HepG2 (cell line): ENCODE measurements around the gene UQCR11. TPM values are rescaled to one million over a fixed set of nuclear protein-coding genes. Genes with fewer than 3 reads are reported as not detected.

Source experiments
- ETV5 ChIP-seq: IDR thresholded peaks from 2 replicates; pipeline ENCODE4 v1.6.1; 2018; ENCODE audit warnings: missing biosample characterization, missing genetic modification reagents, inconsistent platforms, borderline replicate concordance
- FOXJ3 ChIP-seq: sonication (generic); formaldehyde crosslinking; IDR thresholded peaks from 2 replicates; pipeline ENCODE4 v1.4.0; 2020; ENCODE audit warnings: missing genetic modification reagents, mild to moderate bottlenecking, borderline replicate concordance
- GABPB1 ChIP-seq: IDR thresholded peaks from 2 replicates; pipeline ENCODE4 v1.6.1; 2016; ENCODE audit warnings: mild to moderate bottlenecking, missing genetic modification reagents, moderate library complexity, missing compliant biosample characterization
- HES4 ChIP-seq: sonication (generic); formaldehyde crosslinking; IDR thresholded peaks from 2 replicates; pipeline ENCODE4 v1.9.0; 2021; ENCODE audit warnings: mild to moderate bottlenecking, missing genetic modification reagents, borderline replicate concordance
- NR2C2 ChIP-seq: sonication (generic); formaldehyde crosslinking; IDR thresholded peaks from 2 replicates; pipeline ENCODE4 v1.4.0; 2020; ENCODE audit warnings: missing genetic modification reagents, mild to moderate bottlenecking, moderate library complexity, borderline replicate concordance
- NR2F1 ChIP-seq, 2 experiments: fragments of 450-650 bp in 1 of 2; formaldehyde crosslinking in 1 of 2; IDR thresholded peaks; 2 replicates each; pipeline versions ENCODE4 v1.5.0 to v1.6.1; 2016 to 2020; ENCODE audit warnings: mild to moderate bottlenecking in 1 of 2, missing compliant biosample characterization in 1 of 2, missing genetic modification reagents in 1 of 2, moderate library complexity in 1 of 2
- SP4 ChIP-seq: sonication (generic); formaldehyde crosslinking; IDR thresholded peaks from 2 replicates; pipeline ENCODE4 v1.8.1; 2023; ENCODE audit warnings: mild to moderate bottlenecking, missing genetic modification reagents
- SRSF9 ChIP-seq: fragments of 200-400 bp; formaldehyde crosslinking; IDR thresholded peaks from 2 replicates; pipeline ENCODE4 v1.6.1; 2018; ENCODE audit warnings: borderline replicate concordance, mild to moderate bottlenecking, low read depth, low read length; ENCODE audit not compliant: insufficient read depth, poor library complexity, severe bottlenecking
- TOPORS ChIP-seq: sonication (generic); formaldehyde crosslinking; IDR thresholded peaks from 2 replicates; pipeline ENCODE4 v1.8.0; 2023; ENCODE audit warnings: mild to moderate bottlenecking, missing genetic modification reagents
- TP53 ChIP-seq: sonication (generic); formaldehyde crosslinking; conservative IDR thresholded peaks from 2 replicates; pipeline ENCODE4 v1.4.0; 2020; ENCODE audit warnings: missing genetic modification reagents
- U2AF1 ChIP-seq: fragments of 200-400 bp; formaldehyde crosslinking; optimal IDR thresholded peaks from 2 replicates; pipeline ENCODE3; 2017; ENCODE audit warnings: mild to moderate bottlenecking, low read depth, low read length
- ZBTB7B ChIP-seq: sonication (generic); formaldehyde crosslinking; IDR thresholded peaks from 2 replicates; pipeline ENCODE4 v1.4.0; 2020; ENCODE audit warnings: missing genetic modification reagents
- ZFP90 ChIP-seq: sonication (generic); formaldehyde crosslinking; IDR thresholded peaks from 2 replicates; pipeline ENCODE4 v1.8.0; 2022; ENCODE audit warnings: missing genetic modification reagents, mild to moderate bottlenecking, inconsistent platforms, borderline replicate concordance
- ZNF12 ChIP-seq: sonication (generic); formaldehyde crosslinking; IDR thresholded peaks from 2 replicates; pipeline ENCODE4 v1.5.0; 2020; ENCODE audit warnings: missing genetic modification reagents
- ZNF335 ChIP-seq: sonication (generic); formaldehyde crosslinking; IDR thresholded peaks from 2 replicates; pipeline ENCODE4 v1.4.0; 2020; ENCODE audit warnings: missing genetic modification reagents
- ZNF530 ChIP-seq: sonication (generic); formaldehyde crosslinking; IDR thresholded peaks from 2 replicates; pipeline ENCODE4 v1.5.0; 2020; ENCODE audit warnings: low read depth, mild to moderate bottlenecking, missing genetic modification reagents
- polyA plus RNA-seq, 8 experiments: library from polyadenylated mRNA; depleted of rRNA in 3 of 8; stranded (reverse) in 7 of 8; unstranded in 1 of 8; fragments of >200 nt; fragmentation: Illumina TruSeq in 4 of 8; extraction: Trizol in 4 of 8; gene quantifications; 2 replicates each; pipeline versions ENCODE4 v1.2.1 to v1.2.3, GENCODE V29; 2011 to 2016; ENCODE audit warnings: low read depth in 4 of 8, missing spikeins in 1 of 8, mixed read lengths in 1 of 8; ENCODE audit not compliant: insufficient read depth in 1 of 8
- total RNA-seq, 5 experiments: library from RNA; depleted of rRNA; stranded (reverse); fragments of >200 nt; fragmentation: Illumina TruSeq; extraction: Trizol; gene quantifications; 2 replicates each; pipeline ENCODE4 v1.2.3, GENCODE V29; 2016; ENCODE audit warnings: low read depth in 1 of 5
- TF ChIP-seq, protein P1 (sequence below): sonication (generic); formaldehyde crosslinking; conservative IDR thresholded peaks from 2 replicates; pipeline ENCODE4 v1.4.0; 2020; ENCODE audit warnings: missing genetic modification reagents
- TF ChIP-seq, protein P2 (sequence below): sonication (generic); formaldehyde crosslinking; conservative IDR thresholded peaks from 2 replicates; pipeline ENCODE4 v1.5.0; 2020; ENCODE audit warnings: missing genetic modification reagents
- TF ChIP-seq, protein P3 (sequence below): sonication (generic); formaldehyde crosslinking; IDR thresholded peaks from 2 replicates; pipeline ENCODE4 v1.9.0; 2021; ENCODE audit warnings: missing genetic modification reagents, borderline replicate concordance
- TF ChIP-seq, protein P4 (sequence below): sonication (generic); formaldehyde crosslinking; IDR thresholded peaks from 2 replicates; pipeline ENCODE4 v1.8.0; 2022; ENCODE audit warnings: missing genetic modification reagents, mild to moderate bottlenecking, moderate library complexity, borderline replicate concordance
- TF ChIP-seq, protein P5 (sequence below): IDR thresholded peaks from 2 replicates; pipeline ENCODE4 v1.6.1; 2016; ENCODE audit warnings: missing compliant biosample characterization, missing genetic modification reagents, borderline replicate concordance

The UQCR11 gene
- total and polyA plus RNA-seq, 2 of the 13 experiments (the other 11 are each of a cell fraction or from before 2014, with no cell fraction given) = 125 to 214 TPM

DNA sequence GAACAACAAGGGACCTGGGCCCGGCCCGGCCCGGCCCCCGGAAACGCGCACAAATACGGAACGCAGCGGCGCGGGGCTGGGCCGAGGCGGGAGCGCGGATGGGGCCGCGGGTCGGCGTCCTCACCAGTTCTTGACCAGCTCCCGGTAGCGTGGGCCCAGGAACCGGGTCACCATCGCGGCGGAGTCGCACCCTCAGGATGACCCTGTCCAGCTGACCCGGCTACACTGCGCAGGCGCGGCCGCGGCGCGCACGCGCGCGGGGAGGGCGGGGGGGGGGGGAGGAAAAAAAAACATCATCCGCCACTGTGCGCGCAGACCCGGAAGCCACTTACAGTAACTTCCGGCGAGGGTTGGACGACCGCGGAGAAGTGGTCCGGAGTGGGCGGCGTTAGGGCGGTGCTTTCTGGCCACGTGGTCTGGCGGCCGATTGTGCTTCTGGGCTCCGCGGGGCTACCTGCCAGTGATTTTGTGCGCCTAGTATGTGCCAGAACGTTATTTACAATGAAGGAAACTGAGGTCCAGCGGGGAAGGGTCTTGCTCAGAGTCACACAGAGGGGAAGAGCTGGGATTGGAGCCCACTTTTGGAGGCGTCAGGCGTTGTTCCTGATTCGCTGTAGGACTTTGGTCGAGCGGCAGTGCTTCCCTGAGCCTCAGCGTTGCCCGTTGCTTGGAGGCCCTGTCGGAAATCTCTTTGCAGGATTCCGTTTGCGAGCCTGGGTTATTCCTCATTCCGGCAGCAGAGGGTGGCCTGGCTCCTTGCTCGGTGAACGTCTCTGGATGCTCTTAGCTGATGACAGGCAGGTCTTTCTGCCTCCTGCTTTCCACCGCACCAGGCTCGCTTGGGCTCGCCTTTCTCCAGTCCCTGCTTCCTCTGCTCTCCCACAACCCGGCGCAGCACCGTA, at the start of gene UQCR11 (continued):
- TF ChIP-seq, protein P1, sequence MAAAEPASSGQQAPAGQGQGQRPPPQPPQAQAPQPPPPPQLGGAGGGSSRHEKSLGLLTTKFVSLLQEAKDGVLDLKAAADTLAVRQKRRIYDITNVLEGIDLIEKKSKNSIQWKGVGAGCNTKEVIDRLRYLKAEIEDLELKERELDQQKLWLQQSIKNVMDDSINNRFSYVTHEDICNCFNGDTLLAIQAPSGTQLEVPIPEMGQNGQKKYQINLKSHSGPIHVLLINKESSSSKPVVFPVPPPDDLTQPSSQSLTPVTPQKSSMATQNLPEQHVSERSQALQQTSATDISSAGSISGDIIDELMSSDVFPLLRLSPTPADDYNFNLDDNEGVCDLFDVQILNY (CRISPR knock-in tag) = no peak
- TF ChIP-seq ZNF530 (CRISPR knock-in tag) = no peak
- peak; percentile 56 for TF ChIP-seq NR2C2 (CRISPR knock-in tag)
- TF ChIP-seq, protein P2, sequence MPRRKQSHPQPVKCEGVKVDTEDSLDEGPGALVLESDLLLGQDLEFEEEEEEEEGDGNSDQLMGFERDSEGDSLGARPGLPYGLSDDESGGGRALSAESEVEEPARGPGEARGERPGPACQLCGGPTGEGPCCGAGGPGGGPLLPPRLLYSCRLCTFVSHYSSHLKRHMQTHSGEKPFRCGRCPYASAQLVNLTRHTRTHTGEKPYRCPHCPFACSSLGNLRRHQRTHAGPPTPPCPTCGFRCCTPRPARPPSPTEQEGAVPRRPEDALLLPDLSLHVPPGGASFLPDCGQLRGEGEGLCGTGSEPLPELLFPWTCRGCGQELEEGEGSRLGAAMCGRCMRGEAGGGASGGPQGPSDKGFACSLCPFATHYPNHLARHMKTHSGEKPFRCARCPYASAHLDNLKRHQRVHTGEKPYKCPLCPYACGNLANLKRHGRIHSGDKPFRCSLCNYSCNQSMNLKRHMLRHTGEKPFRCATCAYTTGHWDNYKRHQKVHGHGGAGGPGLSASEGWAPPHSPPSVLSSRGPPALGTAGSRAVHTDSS (CRISPR knock-in tag) = no peak
- TF ChIP-seq NR2F1 (CRISPR knock-in tag; IDR thresholded peaks at IDR 0.05) = no peak; a peak in 1 of 4 replicates
- no peak for TF ChIP-seq ZFP90 (CRISPR knock-in tag)
- no peak; the same call in 1 of the 2 replicates for TF ChIP-seq HES4
- TF ChIP-seq ZBTB7B = no peak
- no peak; the same call in 1 of the 2 replicates for TF ChIP-seq TOPORS (CRISPR knock-in tag)
- TF ChIP-seq, protein P3, sequence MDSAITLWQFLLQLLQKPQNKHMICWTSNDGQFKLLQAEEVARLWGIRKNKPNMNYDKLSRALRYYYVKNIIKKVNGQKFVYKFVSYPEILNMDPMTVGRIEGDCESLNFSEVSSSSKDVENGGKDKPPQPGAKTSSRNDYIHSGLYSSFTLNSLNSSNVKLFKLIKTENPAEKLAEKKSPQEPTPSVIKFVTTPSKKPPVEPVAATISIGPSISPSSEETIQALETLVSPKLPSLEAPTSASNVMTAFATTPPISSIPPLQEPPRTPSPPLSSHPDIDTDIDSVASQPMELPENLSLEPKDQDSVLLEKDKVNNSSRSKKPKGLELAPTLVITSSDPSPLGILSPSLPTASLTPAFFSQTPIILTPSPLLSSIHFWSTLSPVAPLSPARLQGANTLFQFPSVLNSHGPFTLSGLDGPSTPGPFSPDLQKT (CRISPR knock-in tag) = no peak
- no peak; the same call in 1 of the 2 replicates for TF ChIP-seq ETV5 (CRISPR knock-in tag)
- no peak for TF ChIP-seq FOXJ3 (CRISPR knock-in tag)
- TF ChIP-seq, protein P4, sequence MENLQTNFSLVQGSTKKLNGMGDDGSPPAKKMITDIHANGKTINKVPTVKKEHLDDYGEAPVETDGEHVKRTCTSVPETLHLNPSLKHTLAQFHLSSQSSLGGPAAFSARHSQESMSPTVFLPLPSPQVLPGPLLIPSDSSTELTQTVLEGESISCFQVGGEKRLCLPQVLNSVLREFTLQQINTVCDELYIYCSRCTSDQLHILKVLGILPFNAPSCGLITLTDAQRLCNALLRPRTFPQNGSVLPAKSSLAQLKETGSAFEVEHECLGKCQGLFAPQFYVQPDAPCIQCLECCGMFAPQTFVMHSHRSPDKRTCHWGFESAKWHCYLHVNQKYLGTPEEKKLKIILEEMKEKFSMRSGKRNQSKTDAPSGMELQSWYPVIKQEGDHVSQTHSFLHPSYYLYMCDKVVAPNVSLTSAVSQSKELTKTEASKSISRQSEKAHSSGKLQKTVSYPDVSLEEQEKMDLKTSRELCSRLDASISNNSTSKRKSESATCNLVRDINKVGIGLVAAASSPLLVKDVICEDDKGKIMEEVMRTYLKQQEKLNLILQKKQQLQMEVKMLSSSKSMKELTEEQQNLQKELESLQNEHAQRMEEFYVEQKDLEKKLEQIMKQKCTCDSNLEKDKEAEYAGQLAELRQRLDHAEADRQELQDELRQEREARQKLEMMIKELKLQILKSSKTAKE = no peak
- peak; percentile 93 for TF ChIP-seq GABPB1 (CRISPR knock-in tag)
- peak; percentile 80; the same call in 1 of the 2 replicates for TF ChIP-seq TP53
- no peak for TF ChIP-seq ZNF12 (CRISPR knock-in tag)
- peak; percentile 62; the same call in 1 of the 2 replicates for TF ChIP-seq ZNF335 (CRISPR knock-in tag)
- TF ChIP-seq, protein P5, sequence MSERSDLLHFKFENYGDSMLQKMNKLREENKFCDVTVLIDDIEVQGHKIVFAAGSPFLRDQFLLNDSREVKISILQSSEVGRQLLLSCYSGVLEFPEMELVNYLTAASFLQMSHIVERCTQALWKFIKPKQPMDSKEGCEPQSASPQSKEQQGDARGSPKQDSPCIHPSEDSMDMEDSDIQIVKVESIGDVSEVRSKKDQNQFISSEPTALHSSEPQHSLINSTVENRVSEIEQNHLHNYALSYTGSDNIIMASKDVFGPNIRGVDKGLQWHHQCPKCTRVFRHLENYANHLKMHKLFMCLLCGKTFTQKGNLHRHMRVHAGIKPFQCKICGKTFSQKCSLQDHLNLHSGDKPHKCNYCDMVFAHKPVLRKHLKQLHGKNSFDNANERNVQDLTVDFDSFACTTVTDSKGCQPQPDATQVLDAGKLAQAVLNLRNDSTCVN (CRISPR knock-in tag) = no peak
- TF ChIP-seq U2AF1 = no peak
- 0 out of 2 replicates have a peak, but pooled peaks have one; percentile 22 for TF ChIP-seq SP4
- no peak for TF ChIP-seq SRSF9
